Smooth muscle cell (in vitro differentiated cells): Measurements from ENCODE around the gene KIF5A. TPM values are rescaled to one million over a fixed set of nuclear protein-coding genes. Genes with fewer than 3 reads are reported as not detected.
"Not testable (repeated sequence)": the region's sequence is repeated elsewhere in the genome, so short reads cannot be mapped to it uniquely, and the experiment has no call there.

ENCODE experiments used
- DNase-seq: peaks from one replicate; lab custom pipeline; 2025; ENCODE audit not compliant: unreplicated experiment; lab: John Stamatoyannopoulos, UW
- H2AFZ ChIP-seq: fragments of 200-600 bp; sonication (generic); 2 replicates; pipeline ENCODE4 v1.6.0; 2016; ENCODE audit warnings: antibody characterized with exemption, low read depth, mild to moderate bottlenecking
- H3F3A ChIP-seq: fragments of 200-600 bp; sonication (generic); 2 replicates; pipeline ENCODE4 v1.6.0; 2017; ENCODE audit warnings: antibody characterized with exemption, low read depth
- H3K27ac ChIP-seq: fragments of 200-600 bp; sonication (generic); 2 replicates; pipeline ENCODE4 v1.5.1; 2016; ENCODE audit warnings: low read depth, mild to moderate bottlenecking
- H3K27me3 ChIP-seq: fragments of 200-600 bp; sonication (generic); 2 replicates; pipeline ENCODE4 v1.6.1; 2016; ENCODE audit warnings: low read depth, mild to moderate bottlenecking
- H3K36me3 ChIP-seq: fragments of 200-600 bp; sonication (generic); 2 replicates; pipeline ENCODE4 v1.5.1; 2016; ENCODE audit warnings: low read depth
- H3K4me1 ChIP-seq: fragments of 200-600 bp; sonication (generic); 2 replicates; pipeline ENCODE4 v1.5.1; 2016; ENCODE audit warnings: low read depth
- H3K4me2 ChIP-seq: fragments of 200-600 bp; sonication (generic); 2 replicates; pipeline ENCODE4 v1.6.0; 2016; ENCODE audit warnings: mild to moderate bottlenecking
- H3K4me3 ChIP-seq: fragments of 200-600 bp; sonication (generic); 2 replicates; pipeline ENCODE4 v1.5.1; 2016; ENCODE audit warnings: mild to moderate bottlenecking
- H3K79me2 ChIP-seq: fragments of 200-600 bp; sonication (generic); 2 replicates; pipeline ENCODE4 v1.6.0; 2016; ENCODE audit warnings: low read depth, mild to moderate bottlenecking
- H3K9ac ChIP-seq: fragments of 200-600 bp; sonication (generic); 2 replicates; pipeline ENCODE4 v1.6.0; 2016; ENCODE audit warnings: low read depth
- H3K9me3 ChIP-seq: fragments of 200-600 bp; sonication (generic); replicated peaks from 2 replicates; pipeline ENCODE4 v1.5.1; 2016; ENCODE audit warnings: low read depth
- H4K20me1 ChIP-seq: fragments of 200-600 bp; sonication (generic); 2 replicates; pipeline ENCODE4 v1.6.0; 2016; ENCODE audit warnings: low read depth
- whole genome bisulfite sequencing: methylation state at CpG from one replicate; pipeline ENCODE4 v1.1.7; 2016; ENCODE audit warnings: low lambda C conversion rate; 5-methylcytosine and 5-hydroxymethylcytosine counted together
- polyA plus RNA-seq: library from polyadenylated mRNA; unstranded; fragments of >200 nt; fragmentation: Nextera tagmentation; extraction: Ambion mirVana; gene quantifications from 2 replicates; pipeline ENCODE4 v1.2.1, GENCODE V29; 2016
- total RNA-seq: library from RNA; depleted of rRNA; stranded (reverse); fragments of >200 nt; gene quantifications from 2 replicates; pipeline ENCODE4 v1.2.3, GENCODE V29; 2014
- TF ChIP-seq, protein P1 (sequence below): fragments of 200-600 bp; sonication (generic); IDR thresholded peaks from 2 replicates; pipeline ENCODE4 v1.5.1; 2017; ENCODE audit warnings: borderline replicate concordance, mild to moderate bottlenecking, antibody characterized with exemption; ENCODE audit not compliant: insufficient read depth, poor library complexity, severe bottlenecking

KIF5A gene
- total and polyA plus RNA-seq, 2 experiments from 2014 or later = 0.34 to 2.8 TPM

DNA sequence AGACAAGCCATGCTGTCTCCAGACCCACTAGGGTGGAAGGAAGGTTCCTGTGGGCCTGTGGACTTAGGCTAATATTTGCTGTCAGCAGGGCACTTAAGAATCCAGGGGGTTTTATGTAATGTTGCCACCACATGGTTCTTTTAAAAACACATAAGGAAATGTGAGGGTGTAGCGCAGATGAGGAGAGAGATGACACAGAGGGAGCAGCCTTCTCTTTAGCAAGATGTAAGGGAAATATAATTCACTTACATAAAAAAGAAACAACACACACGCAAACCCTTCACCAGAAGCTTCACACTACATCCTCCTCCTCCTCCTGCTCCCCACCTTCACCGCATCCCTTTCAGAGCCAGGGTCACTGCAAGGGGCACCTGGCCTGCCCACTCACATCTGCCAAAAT is 36.3 kb downstream of the KIF5A start:
- Histone ChIP-seq H3F3A (no peaks in the 10 kb centered on the region), H3K4me2 (no peak overlapping the region), H3K36me3 (no peaks in the 10 kb centered on the region), H3K79me2 (no peaks in the 10 kb centered on the region), H3K9ac (no peak overlapping the region), H4K20me1 (no peaks in the 10 kb centered on the region), H3K9me3 (no peaks in the 10 kb centered on the region), H3K27ac (no peak overlapping the region), H3K4me3 (no peak overlapping the region), H3K4me1 (peaks cover 4% of the 10 kb centered on the region), H3K27me3 (peaks cover 17% of the 10 kb centered on the region), H2AFZ (no peak overlapping the region)
- no peak for DNase-seq
- WGBS = 95% methylated on average over 3 of the region's 3 CpGs
- TF ChIP-seq, protein P1, sequence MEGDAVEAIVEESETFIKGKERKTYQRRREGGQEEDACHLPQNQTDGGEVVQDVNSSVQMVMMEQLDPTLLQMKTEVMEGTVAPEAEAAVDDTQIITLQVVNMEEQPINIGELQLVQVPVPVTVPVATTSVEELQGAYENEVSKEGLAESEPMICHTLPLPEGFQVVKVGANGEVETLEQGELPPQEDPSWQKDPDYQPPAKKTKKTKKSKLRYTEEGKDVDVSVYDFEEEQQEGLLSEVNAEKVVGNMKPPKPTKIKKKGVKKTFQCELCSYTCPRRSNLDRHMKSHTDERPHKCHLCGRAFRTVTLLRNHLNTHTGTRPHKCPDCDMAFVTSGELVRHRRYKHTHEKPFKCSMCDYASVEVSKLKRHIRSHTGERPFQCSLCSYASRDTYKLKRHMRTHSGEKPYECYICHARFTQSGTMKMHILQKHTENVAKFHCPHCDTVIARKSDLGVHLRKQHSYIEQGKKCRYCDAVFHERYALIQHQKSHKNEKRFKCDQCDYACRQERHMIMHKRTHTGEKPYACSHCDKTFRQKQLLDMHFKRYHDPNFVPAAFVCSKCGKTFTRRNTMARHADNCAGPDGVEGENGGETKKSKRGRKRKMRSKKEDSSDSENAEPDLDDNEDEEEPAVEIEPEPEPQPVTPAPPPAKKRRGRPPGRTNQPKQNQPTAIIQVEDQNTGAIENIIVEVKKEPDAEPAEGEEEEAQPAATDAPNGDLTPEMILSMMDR = no peak

DNA sequence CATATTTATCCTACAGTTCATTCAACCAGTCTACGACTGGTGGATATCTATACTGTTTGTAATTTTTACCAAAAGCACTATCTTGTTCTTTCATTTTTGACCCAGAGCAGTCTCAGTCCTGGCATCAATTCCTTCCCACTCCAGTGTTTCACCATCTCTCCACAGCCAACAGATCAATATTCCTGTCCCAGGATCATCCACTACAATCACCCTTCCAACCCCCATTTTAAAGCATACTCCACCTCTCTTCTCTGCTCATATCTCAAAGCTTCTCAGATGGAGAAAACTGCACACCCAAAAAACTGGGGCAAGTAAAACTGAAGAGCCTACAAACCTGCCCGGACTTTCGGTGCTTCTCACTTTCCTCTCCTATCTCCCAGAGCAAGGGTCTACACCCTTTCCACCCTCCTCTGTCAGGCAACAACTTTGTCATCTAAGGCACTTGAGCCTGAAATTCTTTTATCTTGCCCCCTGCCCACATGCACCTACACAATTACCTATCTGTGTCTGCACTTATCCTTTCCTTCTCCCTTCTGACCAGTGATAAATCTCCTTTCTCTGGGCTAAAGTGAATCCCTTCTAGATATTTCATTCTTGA is 37.1 kb downstream of the KIF5A start:
- DNase-seq = no peak
- no peaks in the 10 kb centered on the region for H3K36me3 ChIP-seq
- peaks cover 6% of the 10 kb centered on the region for H3K4me1 ChIP-seq
- peaks cover under 1% of the 10 kb centered on the region for H3K79me2 ChIP-seq
- TF ChIP-seq, protein P1 = no peak
- H3F3A ChIP-seq = no peaks in the 10 kb centered on the region
- peaks cover 17% of the 10 kb centered on the region for H3K27me3 ChIP-seq
- H3K9ac ChIP-seq = no peak overlapping the region
- no peak overlapping the region for H3K27ac ChIP-seq
- WGBS = 88% methylated on average over 3 of the region's 3 CpGs
- H3K4me2 ChIP-seq = no peak overlapping the region
- H3K4me3 ChIP-seq = no peak overlapping the region
- H4K20me1 ChIP-seq = no peaks in the 10 kb centered on the region
- H3K9me3 ChIP-seq = no peaks in the 10 kb centered on the region
- H2AFZ ChIP-seq = no peak overlapping the region

DNA sequence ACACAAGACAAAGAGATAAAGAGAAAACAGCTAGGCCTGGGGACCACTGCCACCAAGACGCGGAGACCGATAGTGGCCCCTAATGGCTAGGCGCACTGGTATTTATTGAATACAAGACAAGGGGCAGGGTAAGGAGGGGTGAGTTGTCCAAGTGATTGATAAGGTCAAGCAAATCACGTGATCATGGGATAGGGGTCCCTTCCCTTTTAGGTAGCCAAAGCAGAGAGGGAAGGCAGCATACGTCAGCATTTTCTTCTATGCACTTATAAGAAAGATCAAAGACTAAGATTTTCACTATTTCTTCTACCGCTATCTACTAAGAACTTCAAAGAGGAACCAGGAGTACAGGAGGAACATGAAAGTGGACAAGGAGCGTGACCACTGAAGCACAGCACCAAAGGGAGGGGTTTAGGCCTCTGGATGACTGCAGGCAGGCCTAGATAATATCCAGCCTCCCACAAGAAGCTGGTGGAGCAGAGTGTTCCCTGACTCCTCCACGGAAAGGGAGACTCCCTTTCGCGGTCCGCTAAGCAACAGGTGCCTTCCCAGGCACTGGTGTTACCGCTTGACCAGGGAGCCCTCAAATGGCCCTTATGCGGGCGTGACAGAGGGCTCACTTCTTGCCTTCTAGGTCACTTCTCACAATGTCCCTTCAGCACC is 39.2 kb downstream of the KIF5A start:
- H3K9ac ChIP-seq, H3K9me3 ChIP-seq, H2AFZ ChIP-seq, H3K27ac ChIP-seq, H3K36me3 ChIP-seq, H3K4me2 ChIP-seq, H3K79me2 ChIP-seq, H3F3A ChIP-seq, H3K4me3 ChIP-seq, DNase-seq: not testable (repeated sequence)
- peaks cover 11% of the 10 kb centered on the region for H3K4me1 ChIP-seq
- H3K27me3 ChIP-seq = peaks cover 17% of the 10 kb centered on the region
- peaks cover 18% of the 10 kb centered on the region for H4K20me1 ChIP-seq
- 97% methylated on average over 15 of the region's 15 CpGs for WGBS

DNA sequence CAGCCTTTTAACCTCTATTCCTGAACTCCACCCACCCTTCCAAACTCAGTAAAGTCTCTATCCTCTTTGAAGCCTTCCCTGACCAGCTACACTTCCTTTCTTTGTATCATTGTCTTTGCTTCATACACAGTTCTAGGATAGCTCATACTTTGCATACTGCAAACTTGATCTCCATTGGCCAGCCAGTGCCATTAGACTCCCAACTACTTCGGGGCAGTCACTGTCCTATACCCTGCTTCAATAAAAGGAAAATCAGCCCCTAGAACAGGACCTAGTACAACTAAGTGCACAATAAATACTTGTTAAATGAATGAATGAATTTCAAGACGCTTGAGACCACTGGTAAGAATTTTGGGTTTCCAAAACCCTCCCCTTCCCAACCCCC is 40.6 kb downstream of the KIF5A start:
- peak overlapping the region; percentile 59 for H3K9ac ChIP-seq
- TF ChIP-seq, protein P1 = no peak
- peaks cover 8% of the 10 kb centered on the region for H3K79me2 ChIP-seq
- peaks cover 11% of the 10 kb centered on the region for H3K4me1 ChIP-seq
- no peaks in the 10 kb centered on the region for H3K36me3 ChIP-seq
- H3K9me3 ChIP-seq = no peaks in the 10 kb centered on the region
- H3K27ac ChIP-seq = no peak overlapping the region
- H3K4me2 ChIP-seq = peak overlapping the region; percentile 96
- H2AFZ ChIP-seq = peak overlapping the region; percentile 98
- WGBS = 34% methylated on average over 2 of the region's 2 CpGs
- peaks cover 22% of the 10 kb centered on the region for H4K20me1 ChIP-seq
- no peak for DNase-seq
- peak overlapping the region; percentile 88 for H3K4me3 ChIP-seq
- H3K27me3 ChIP-seq = peaks cover 10% of the 10 kb centered on the region
- no peaks in the 10 kb centered on the region for H3F3A ChIP-seq
